ENCODE measurements around the gene TRIOBP.

DNA sequence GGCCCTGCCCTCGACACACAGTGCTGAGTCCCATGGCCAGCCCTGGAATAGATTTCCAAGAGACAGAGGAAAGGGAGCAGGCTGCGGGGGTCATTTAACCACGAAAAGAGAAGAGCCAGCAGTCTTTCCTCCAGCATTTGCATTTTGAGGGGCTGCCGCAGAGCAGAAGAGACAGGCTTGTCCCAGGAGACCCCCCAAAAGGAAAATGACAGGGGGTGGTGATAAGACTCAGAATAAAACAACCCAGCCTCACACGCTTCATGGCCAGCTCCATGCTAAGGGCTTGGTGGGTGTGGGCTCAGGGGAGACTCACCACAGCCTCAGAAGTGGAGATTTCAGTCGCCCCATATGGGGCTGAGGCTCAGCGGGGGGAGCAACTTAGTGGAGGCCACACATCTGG lies 16.9 kb downstream of the TRIOBP start:
- TF ChIP-seq, protein P1, sequence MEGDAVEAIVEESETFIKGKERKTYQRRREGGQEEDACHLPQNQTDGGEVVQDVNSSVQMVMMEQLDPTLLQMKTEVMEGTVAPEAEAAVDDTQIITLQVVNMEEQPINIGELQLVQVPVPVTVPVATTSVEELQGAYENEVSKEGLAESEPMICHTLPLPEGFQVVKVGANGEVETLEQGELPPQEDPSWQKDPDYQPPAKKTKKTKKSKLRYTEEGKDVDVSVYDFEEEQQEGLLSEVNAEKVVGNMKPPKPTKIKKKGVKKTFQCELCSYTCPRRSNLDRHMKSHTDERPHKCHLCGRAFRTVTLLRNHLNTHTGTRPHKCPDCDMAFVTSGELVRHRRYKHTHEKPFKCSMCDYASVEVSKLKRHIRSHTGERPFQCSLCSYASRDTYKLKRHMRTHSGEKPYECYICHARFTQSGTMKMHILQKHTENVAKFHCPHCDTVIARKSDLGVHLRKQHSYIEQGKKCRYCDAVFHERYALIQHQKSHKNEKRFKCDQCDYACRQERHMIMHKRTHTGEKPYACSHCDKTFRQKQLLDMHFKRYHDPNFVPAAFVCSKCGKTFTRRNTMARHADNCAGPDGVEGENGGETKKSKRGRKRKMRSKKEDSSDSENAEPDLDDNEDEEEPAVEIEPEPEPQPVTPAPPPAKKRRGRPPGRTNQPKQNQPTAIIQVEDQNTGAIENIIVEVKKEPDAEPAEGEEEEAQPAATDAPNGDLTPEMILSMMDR (conservative IDR thresholded peaks at IDR 0.05): no peak
- TF ChIP-seq EZH2 (IDR thresholded peaks at IDR 0.05; ENCODE audit: low read depth): no peak

All from PC-9 (cell line).